ENCODE results near the gene GPC5. TPM values are rescaled to one million over a fixed set of nuclear protein-coding genes. Genes with fewer than 3 reads are reported as not detected.
"Not testable (repeated sequence)": the region's sequence is repeated elsewhere in the genome, so short reads cannot be mapped to it uniquely, and the experiment has no call there.

GPC5 gene
- total RNA-seq, 1 donor from 2014 or later, result 0.28 TPM

GRCh38 chr13:92864584-92865284 is 1466.3 kb downstream of the GPC5 start:
- Mint-ChIP-seq H3K27ac (ENCODE audit: unreplicated experiment) (no peak overlapping the region), H3K9me3 (no peaks in the 10 kb centered on the region), H3K36me3 (ENCODE audit: low read depth) (no peaks in the 10 kb centered on the region), H3K4me1 (no peaks in the 10 kb centered on the region), H3K27me3 (ENCODE audit: low read depth) (no peaks in the 10 kb centered on the region), H3K4me3 (no peak overlapping the region)
- TF ChIP-seq, protein P1, sequence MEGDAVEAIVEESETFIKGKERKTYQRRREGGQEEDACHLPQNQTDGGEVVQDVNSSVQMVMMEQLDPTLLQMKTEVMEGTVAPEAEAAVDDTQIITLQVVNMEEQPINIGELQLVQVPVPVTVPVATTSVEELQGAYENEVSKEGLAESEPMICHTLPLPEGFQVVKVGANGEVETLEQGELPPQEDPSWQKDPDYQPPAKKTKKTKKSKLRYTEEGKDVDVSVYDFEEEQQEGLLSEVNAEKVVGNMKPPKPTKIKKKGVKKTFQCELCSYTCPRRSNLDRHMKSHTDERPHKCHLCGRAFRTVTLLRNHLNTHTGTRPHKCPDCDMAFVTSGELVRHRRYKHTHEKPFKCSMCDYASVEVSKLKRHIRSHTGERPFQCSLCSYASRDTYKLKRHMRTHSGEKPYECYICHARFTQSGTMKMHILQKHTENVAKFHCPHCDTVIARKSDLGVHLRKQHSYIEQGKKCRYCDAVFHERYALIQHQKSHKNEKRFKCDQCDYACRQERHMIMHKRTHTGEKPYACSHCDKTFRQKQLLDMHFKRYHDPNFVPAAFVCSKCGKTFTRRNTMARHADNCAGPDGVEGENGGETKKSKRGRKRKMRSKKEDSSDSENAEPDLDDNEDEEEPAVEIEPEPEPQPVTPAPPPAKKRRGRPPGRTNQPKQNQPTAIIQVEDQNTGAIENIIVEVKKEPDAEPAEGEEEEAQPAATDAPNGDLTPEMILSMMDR (conservative IDR thresholded peaks at IDR 0.05), result no peak
- no peak for DNase-seq (ENCODE audit: low read depth, low spot score)

- DNase-seq (ENCODE audit: low read depth, low spot score), result no peak
- no peaks in the 10 kb centered on the region for H3K9me3 Mint-ChIP-seq
- no peak overlapping the region for H3K27ac Mint-ChIP-seq (ENCODE audit: unreplicated experiment)
- no peaks in the 10 kb centered on the region for H3K36me3 Mint-ChIP-seq (ENCODE audit: low read depth)
- no peaks in the 10 kb centered on the region for H3K4me1 Mint-ChIP-seq
- no peaks in the 10 kb centered on the region for H3K27me3 Mint-ChIP-seq (ENCODE audit: low read depth)
- TF ChIP-seq, protein P1 (conservative IDR thresholded peaks at IDR 0.05), result no peak
- H3K4me3 Mint-ChIP-seq, result no peak overlapping the region
These were observed 1474.6 kb downstream of the GPC5 start for GRCh38 chr13:92873029-92873428.

- H3K4me3 Mint-ChIP-seq, result no peak overlapping the region
- peaks cover 2% of the 10 kb centered on the region for H3K9me3 Mint-ChIP-seq
- H3K4me1 Mint-ChIP-seq, result no peaks in the 10 kb centered on the region
- TF ChIP-seq, protein P1 (conservative IDR thresholded peaks at IDR 0.05), result no peak
- no peaks in the 10 kb centered on the region for H3K27me3 Mint-ChIP-seq (ENCODE audit: low read depth)
- H3K27ac Mint-ChIP-seq (ENCODE audit: unreplicated experiment), result no peak overlapping the region
- no peaks in the 10 kb centered on the region for H3K36me3 Mint-ChIP-seq (ENCODE audit: low read depth)
- no peak for DNase-seq (ENCODE audit: low read depth, low spot score)
These were observed 1488.2 kb downstream of the GPC5 start for GRCh38 chr13:92886535-92887077.

DNA sequence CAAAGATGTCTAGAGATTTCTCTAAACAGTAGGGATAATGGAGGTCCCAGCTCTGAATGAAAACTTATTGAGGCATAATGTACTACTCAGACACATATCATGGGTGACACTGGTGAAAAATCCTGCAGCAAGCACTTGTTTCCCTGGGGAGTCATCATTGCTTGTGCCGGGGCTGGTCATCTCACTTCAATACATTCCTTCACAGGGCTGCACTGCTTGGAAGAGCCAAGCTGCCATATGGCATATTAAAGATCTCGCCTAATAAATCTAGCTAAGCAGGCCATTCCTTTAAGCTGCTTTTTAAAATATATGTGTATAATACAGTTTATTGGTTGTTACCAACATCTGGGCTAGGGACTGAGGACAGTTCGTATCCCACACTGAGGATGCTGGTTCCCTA is 1496.0 kb downstream of the GPC5 start:
- TF ChIP-seq, protein P1 (conservative IDR thresholded peaks at IDR 0.05), result no peak
- Mint-ChIP-seq H3K9me3 (peaks cover 6% of the 10 kb centered on the region), H3K4me3 (no peak overlapping the region), H3K27me3 (ENCODE audit: low read depth) (no peaks in the 10 kb centered on the region), H3K27ac (ENCODE audit: unreplicated experiment) (no peak overlapping the region), H3K36me3 (ENCODE audit: low read depth) (no peaks in the 10 kb centered on the region), H3K4me1 (no peaks in the 10 kb centered on the region)
- no peak for DNase-seq (ENCODE audit: low read depth, low spot score)

DNA sequence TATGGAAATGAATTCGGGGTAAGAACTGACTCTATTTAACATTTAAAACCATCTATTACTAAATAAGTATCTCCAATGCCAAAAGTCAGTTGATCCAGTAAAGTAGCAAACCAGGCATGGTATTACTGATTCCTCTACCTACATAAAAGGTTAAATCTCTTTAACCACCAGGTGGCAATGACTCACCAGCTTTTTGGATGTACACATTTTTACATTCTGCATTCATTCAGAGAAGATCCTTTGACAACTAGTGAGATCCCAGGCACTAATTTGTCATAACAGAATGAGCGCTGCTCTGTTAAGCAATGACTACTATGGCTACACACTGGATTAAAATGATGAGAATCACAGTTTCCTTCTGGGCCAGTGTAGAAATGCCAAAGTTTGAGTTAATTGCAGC is 1498.4 kb downstream of the GPC5 start:
- DNase-seq (ENCODE audit: low read depth, low spot score), result no peak
- H3K27ac Mint-ChIP-seq (ENCODE audit: unreplicated experiment), result no peak overlapping the region
- H3K9me3 Mint-ChIP-seq, result peaks cover 6% of the 10 kb centered on the region
- no peaks in the 10 kb centered on the region for H3K36me3 Mint-ChIP-seq (ENCODE audit: low read depth)
- no peaks in the 10 kb centered on the region for H3K4me1 Mint-ChIP-seq
- TF ChIP-seq, protein P1 (conservative IDR thresholded peaks at IDR 0.05), result peak; percentile 68
- H3K4me3 Mint-ChIP-seq, result no peak overlapping the region
- H3K27me3 Mint-ChIP-seq (ENCODE audit: low read depth), result no peaks in the 10 kb centered on the region

DNA sequence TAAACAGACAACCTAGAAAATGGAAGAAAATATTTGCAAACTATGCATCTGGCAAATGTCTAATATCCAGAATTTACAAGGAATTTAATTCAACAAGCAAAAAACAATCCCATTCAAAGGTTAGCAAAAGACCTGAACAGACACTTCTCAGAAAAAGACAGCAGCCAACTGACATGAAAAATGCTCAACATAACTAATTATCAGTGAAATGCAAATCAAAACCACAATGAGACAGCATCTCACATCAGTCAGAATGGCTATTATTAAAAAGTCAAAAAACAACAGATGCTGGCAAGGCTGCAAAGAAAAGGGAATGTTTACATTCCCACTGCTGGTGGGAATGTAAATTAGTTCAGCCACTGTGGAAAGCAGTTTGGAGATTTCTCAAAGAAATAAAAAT is 1500.5 kb downstream of the GPC5 start:
- H3K4me3 Mint-ChIP-seq; H3K27ac Mint-ChIP-seq (ENCODE audit: unreplicated experiment): not testable (repeated sequence)

More for the DNA sequence above, 1500.5 kb downstream of the GPC5 start:
- H3K27me3 Mint-ChIP-seq (ENCODE audit: low read depth); DNase-seq (ENCODE audit: low read depth, low spot score); H3K9me3 Mint-ChIP-seq; H3K36me3 Mint-ChIP-seq (ENCODE audit: low read depth); H3K4me1 Mint-ChIP-seq: not testable (repeated sequence)
